ENCODE data around the gene IRX6. TPM values are rescaled to one million over a fixed set of nuclear protein-coding genes. Genes with fewer than 3 reads are reported as not detected.

Gene IRX6
- total and polyA plus RNA-seq, 2 experiments from 2014 or later: 0.10 TPM; not detected in 1

DNA sequence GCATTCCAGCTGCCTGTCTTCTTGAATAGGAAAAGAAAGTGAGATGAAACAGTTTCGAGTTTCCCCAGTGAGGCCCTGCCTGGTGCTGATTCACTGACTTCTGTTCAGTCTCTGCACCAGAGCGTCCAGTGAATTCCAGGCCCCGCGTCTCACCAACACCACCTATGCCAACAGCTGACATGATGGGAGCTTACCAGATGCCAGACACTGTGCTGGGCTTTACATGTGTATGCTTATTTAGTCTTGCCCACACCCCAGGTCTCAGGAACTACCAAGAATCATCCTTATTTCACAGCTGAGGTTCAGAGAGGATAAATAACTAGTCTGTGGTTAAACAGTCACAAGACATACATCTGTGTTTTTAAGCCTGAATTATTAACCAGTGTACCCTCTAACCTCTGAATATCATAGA lies 29.1 kb upstream of the IRX6 start (continued):
- TF ChIP-seq, protein P1, sequence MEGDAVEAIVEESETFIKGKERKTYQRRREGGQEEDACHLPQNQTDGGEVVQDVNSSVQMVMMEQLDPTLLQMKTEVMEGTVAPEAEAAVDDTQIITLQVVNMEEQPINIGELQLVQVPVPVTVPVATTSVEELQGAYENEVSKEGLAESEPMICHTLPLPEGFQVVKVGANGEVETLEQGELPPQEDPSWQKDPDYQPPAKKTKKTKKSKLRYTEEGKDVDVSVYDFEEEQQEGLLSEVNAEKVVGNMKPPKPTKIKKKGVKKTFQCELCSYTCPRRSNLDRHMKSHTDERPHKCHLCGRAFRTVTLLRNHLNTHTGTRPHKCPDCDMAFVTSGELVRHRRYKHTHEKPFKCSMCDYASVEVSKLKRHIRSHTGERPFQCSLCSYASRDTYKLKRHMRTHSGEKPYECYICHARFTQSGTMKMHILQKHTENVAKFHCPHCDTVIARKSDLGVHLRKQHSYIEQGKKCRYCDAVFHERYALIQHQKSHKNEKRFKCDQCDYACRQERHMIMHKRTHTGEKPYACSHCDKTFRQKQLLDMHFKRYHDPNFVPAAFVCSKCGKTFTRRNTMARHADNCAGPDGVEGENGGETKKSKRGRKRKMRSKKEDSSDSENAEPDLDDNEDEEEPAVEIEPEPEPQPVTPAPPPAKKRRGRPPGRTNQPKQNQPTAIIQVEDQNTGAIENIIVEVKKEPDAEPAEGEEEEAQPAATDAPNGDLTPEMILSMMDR (conservative IDR thresholded peaks at IDR 0.05; ENCODE audit: low read depth in 2 of 2): no peak
- TF ChIP-seq EZH2 (IDR thresholded peaks at IDR 0.05; ENCODE audit: low read depth, unreplicated experiment) (no peak), ZNF331 (CRISPR knock-in tag; IDR thresholded peaks at IDR 0.05; ENCODE audit: low read depth) (no peak)

DNA sequence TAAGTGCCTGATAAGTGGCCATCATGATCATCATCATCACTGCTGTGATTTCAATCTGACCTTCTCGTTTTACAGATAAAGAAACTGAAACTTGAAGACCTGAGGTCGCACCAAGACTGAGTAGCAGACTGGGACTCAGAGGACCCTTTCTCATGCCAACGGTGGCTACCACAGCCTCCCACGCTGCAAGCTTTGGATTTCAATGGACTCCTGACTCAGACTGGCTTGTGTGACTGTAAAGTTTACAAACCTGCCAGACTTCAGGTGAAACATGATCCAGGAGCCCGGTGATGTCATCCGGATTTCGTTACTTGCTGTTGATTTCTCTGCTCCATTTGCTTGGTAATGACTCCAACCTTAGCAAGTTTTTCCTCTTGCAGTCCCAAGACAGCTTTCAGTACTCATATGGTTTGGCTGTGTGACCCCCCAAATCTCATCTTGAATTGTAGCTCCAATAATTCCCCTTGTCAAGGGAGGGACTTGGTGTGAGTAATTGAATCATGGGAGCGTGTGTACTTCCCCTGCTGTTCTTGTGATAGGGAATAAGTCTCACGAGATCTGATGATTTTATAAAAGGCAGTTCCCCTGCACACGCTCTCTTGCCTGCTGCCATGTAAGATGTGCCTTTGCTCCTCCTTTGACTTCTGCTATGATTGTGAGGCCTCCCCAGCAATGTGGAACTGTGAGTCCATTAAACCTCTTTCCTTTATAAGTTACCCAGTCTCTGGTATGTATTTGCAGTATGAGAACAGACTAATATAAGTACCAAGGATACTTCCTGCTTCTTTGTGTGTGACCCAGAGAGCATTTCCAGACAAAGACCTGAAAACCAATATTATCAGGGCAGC lies 26.7 kb upstream of the IRX6 start:
- H3K36me3 Mint-ChIP-seq (ENCODE audit: low read depth): peaks cover 3% of the 10 kb centered on the region; the same call in 1 of the 3 replicates
- no peak overlapping the region for H2AFZ ChIP-seq
- peak; percentile 27 for DNase-seq (ENCODE audit: low spot score)
- no peak overlapping the region for H3K4me3 ChIP-seq
- no peak for ATAC-seq
- peaks cover 7% of the 10 kb centered on the region for H3K27me3 Mint-ChIP-seq (ENCODE audit: insufficient read depth, low read depth, poor library complexity)
- no peaks in the 10 kb centered on the region for H3K79me2 ChIP-seq (replicated peaks; ENCODE audit: insufficient read depth)
- H3K27ac Mint-ChIP-seq: no peak overlapping the region
- H3K4me1 ChIP-seq (ENCODE audit: insufficient read depth): peaks cover 8% of the 10 kb centered on the region
- TF ChIP-seq, protein P2, sequence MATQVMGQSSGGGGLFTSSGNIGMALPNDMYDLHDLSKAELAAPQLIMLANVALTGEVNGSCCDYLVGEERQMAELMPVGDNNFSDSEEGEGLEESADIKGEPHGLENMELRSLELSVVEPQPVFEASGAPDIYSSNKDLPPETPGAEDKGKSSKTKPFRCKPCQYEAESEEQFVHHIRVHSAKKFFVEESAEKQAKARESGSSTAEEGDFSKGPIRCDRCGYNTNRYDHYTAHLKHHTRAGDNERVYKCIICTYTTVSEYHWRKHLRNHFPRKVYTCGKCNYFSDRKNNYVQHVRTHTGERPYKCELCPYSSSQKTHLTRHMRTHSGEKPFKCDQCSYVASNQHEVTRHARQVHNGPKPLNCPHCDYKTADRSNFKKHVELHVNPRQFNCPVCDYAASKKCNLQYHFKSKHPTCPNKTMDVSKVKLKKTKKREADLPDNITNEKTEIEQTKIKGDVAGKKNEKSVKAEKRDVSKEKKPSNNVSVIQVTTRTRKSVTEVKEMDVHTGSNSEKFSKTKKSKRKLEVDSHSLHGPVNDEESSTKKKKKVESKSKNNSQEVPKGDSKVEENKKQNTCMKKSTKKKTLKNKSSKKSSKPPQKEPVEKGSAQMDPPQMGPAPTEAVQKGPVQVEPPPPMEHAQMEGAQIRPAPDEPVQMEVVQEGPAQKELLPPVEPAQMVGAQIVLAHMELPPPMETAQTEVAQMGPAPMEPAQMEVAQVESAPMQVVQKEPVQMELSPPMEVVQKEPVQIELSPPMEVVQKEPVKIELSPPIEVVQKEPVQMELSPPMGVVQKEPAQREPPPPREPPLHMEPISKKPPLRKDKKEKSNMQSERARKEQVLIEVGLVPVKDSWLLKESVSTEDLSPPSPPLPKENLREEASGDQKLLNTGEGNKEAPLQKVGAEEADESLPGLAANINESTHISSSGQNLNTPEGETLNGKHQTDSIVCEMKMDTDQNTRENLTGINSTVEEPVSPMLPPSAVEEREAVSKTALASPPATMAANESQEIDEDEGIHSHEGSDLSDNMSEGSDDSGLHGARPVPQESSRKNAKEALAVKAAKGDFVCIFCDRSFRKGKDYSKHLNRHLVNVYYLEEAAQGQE (IDR thresholded peaks at IDR 0.05; ENCODE audit: unreplicated experiment): no peak
- TF ChIP-seq POLR2AphosphoS5 (IDR thresholded peaks at IDR 0.05; ENCODE audit: low read depth) (no peak), NANOG (IDR thresholded peaks at IDR 0.05; ENCODE audit: borderline replicate concordance) (no peak), JUNB (IDR thresholded peaks at IDR 0.05; ENCODE audit: unreplicated experiment) (no peak), CREB1 (CRISPR knock-in tag; IDR thresholded peaks at IDR 0.05; ENCODE audit: low read depth) (no peak), EZH2 (IDR thresholded peaks at IDR 0.05; ENCODE audit: low read depth, unreplicated experiment) (no peak)
- TF ChIP-seq, protein P3, sequence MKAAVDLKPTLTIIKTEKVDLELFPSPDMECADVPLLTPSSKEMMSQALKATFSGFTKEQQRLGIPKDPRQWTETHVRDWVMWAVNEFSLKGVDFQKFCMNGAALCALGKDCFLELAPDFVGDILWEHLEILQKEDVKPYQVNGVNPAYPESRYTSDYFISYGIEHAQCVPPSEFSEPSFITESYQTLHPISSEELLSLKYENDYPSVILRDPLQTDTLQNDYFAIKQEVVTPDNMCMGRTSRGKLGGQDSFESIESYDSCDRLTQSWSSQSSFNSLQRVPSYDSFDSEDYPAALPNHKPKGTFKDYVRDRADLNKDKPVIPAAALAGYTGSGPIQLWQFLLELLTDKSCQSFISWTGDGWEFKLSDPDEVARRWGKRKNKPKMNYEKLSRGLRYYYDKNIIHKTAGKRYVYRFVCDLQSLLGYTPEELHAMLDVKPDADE (IDR thresholded peaks at IDR 0.05): no peak
- TF ChIP-seq, protein P4, sequence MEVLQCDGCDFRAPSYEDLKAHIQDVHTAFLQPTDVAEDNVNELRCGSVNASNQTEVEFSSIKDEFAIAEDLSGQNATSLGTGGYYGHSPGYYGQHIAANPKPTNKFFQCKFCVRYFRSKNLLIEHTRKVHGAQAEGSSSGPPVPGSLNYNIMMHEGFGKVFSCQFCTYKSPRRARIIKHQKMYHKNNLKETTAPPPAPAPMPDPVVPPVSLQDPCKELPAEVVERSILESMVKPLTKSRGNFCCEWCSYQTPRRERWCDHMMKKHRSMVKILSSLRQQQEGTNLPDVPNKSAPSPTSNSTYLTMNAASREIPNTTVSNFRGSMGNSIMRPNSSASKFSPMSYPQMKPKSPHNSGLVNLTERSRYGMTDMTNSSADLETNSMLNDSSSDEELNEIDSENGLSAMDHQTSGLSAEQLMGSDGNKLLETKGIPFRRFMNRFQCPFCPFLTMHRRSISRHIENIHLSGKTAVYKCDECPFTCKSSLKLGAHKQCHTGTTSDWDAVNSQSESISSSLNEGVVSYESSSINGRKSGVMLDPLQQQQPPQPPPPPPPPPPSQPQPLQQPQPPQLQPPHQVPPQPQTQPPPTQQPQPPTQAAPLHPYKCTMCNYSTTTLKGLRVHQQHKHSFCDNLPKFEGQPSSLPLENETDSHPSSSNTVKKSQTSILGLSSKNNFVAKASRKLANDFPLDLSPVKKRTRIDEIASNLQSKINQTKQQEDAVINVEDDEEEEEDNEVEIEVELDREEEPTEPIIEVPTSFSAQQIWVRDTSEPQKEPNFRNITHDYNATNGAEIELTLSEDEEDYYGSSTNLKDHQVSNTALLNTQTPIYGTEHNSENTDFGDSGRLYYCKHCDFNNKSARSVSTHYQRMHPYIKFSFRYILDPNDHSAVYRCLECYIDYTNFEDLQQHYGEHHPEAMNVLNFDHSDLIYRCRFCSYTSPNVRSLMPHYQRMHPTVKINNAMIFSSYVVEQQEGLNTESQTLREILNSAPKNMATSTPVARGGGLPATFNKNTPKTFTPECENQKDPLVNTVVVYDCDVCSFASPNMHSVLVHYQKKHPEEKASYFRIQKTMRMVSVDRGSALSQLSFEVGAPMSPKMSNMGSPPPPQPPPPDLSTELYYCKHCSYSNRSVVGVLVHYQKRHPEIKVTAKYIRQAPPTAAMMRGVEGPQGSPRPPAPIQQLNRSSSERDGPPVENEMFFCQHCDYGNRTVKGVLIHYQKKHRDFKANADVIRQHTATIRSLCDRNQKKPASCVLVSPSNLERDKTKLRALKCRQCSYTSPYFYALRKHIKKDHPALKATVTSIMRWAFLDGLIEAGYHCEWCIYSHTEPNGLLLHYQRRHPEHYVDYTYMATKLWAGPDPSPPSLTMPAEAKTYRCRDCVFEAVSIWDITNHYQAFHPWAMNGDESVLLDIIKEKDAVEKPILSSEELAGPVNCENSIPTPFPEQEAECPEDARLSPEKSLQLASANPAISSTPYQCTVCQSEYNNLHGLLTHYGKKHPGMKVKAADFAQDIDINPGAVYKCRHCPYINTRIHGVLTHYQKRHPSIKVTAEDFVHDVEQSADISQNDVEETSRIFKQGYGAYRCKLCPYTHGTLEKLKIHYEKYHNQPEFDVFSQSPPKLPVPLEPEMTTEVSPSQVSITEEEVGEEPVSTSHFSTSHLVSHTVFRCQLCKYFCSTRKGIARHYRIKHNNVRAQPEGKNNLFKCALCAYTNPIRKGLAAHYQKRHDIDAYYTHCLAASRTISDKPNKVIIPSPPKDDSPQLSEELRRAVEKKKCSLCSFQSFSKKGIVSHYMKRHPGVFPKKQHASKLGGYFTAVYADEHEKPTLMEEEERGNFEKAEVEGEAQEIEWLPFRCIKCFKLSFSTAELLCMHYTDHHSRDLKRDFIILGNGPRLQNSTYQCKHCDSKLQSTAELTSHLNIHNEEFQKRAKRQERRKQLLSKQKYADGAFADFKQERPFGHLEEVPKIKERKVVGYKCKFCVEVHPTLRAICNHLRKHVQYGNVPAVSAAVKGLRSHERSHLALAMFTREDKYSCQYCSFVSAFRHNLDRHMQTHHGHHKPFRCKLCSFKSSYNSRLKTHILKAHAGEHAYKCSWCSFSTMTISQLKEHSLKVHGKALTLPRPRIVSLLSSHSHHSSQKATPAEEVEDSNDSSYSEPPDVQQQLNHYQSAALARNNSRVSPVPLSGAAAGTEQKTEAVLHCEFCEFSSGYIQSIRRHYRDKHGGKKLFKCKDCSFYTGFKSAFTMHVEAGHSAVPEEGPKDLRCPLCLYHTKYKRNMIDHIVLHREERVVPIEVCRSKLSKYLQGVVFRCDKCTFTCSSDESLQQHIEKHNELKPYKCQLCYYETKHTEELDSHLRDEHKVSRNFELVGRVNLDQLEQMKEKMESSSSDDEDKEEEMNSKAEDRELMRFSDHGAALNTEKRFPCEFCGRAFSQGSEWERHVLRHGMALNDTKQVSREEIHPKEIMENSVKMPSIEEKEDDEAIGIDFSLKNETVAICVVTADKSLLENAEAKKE (CRISPR knock-in tag; IDR thresholded peaks at IDR 0.05): no peak
- no peaks in the 10 kb centered on the region for H3K27me3 ChIP-seq (ENCODE audit: insufficient read depth)
- peaks cover 14% of the 10 kb centered on the region for H3K9me3 Mint-ChIP-seq
- H3F3A ChIP-seq (replicated peaks; ENCODE audit: low read depth): no peaks in the 10 kb centered on the region
- no peak overlapping the region for H3K4me2 ChIP-seq
- H3K4me3 Mint-ChIP-seq: no peak overlapping the region
- H4K20me1 ChIP-seq (replicated peaks; ENCODE audit: insufficient read depth): no peaks in the 10 kb centered on the region
- H3K9me2 ChIP-seq (ENCODE audit: insufficient read depth): no peaks in the 10 kb centered on the region
- peaks cover 18% of the 10 kb centered on the region for H3K4me1 Mint-ChIP-seq
- no peaks in the 10 kb centered on the region for H3K36me3 ChIP-seq (ENCODE audit: insufficient read depth)
- H3K27ac ChIP-seq (ENCODE audit: low read depth): no peak overlapping the region

Measured in GM23338 (cell line).